ENCODE data around the gene ADAMTS9.

Gene ADAMTS9

GRCh38 chr3:64491843-64492242, 196.0 kb downstream of the ADAMTS9 start:
- TF ChIP-seq TCF12 (IDR thresholded peaks at IDR 0.05; ENCODE audit: low read depth) (no peak), MAX (IDR thresholded peaks at IDR 0.05) (no peak), ZBTB7A (IDR thresholded peaks at IDR 0.05; ENCODE audit: low read depth) (no peak), CEBPB (IDR thresholded peaks at IDR 0.05) (no peak), TEAD4 (IDR thresholded peaks at IDR 0.05) (no peak), CREB1 (IDR thresholded peaks at IDR 0.05; ENCODE audit: low read depth) (no peak), RAD21 (IDR thresholded peaks at IDR 0.05; ENCODE audit: low read depth) (no peak), NFIC (IDR thresholded peaks at IDR 0.05) (no peak), USF1 (IDR thresholded peaks at IDR 0.05) (no peak), TAF1 (IDR thresholded peaks at IDR 0.05; ENCODE audit: low read depth) (no peak), REST (IDR thresholded peaks at IDR 0.05; ENCODE audit: low read depth) (no peak), EGR1 (IDR thresholded peaks at IDR 0.05) (no peak), YY1 (IDR thresholded peaks at IDR 0.05; ENCODE audit: low read depth) (no peak), EP300 (IDR thresholded peaks at IDR 0.05; ENCODE audit: borderline replicate concordance) (no peak), FOXM1 (IDR thresholded peaks at IDR 0.05; ENCODE audit: borderline replicate concordance, low read depth) (no peak)

- no peak for TF ChIP-seq ZBTB7A (IDR thresholded peaks at IDR 0.05; ENCODE audit: low read depth)
These were observed 197.5 kb downstream of the ADAMTS9 start for GRCh38 chr3:64490180-64490724.

GRCh38 chr3:64489361-64490044, 198.3 kb downstream of the ADAMTS9 start:
- TF ChIP-seq FOXM1 (IDR thresholded peaks at IDR 0.05; ENCODE audit: borderline replicate concordance, low read depth) (no peak), USF1 (IDR thresholded peaks at IDR 0.05) (peak; percentile 96), MAX (IDR thresholded peaks at IDR 0.05) (peak; percentile 23; the same call in 1 of the 2 replicates)

GRCh38 chr3:64488939-64489338, 198.9 kb downstream of the ADAMTS9 start:
- TF ChIP-seq CEBPB (IDR thresholded peaks at IDR 0.05): no peak
- TF ChIP-seq EP300 (IDR thresholded peaks at IDR 0.05; ENCODE audit: borderline replicate concordance): no peak
- TF ChIP-seq REST (IDR thresholded peaks at IDR 0.05; ENCODE audit: low read depth): no peak
- no peak for TF ChIP-seq TCF12 (IDR thresholded peaks at IDR 0.05; ENCODE audit: low read depth)
- no peak for TF ChIP-seq NFIC (IDR thresholded peaks at IDR 0.05)
- no peak for TF ChIP-seq EGR1 (IDR thresholded peaks at IDR 0.05)
- TF ChIP-seq TEAD4 (IDR thresholded peaks at IDR 0.05): no peak
- TF ChIP-seq MAX (IDR thresholded peaks at IDR 0.05): no peak
- no peak for TF ChIP-seq CREB1 (IDR thresholded peaks at IDR 0.05; ENCODE audit: low read depth)
- no peak for TF ChIP-seq RAD21 (IDR thresholded peaks at IDR 0.05; ENCODE audit: low read depth)
- TF ChIP-seq TAF1 (IDR thresholded peaks at IDR 0.05; ENCODE audit: low read depth): no peak
- TF ChIP-seq USF1 (IDR thresholded peaks at IDR 0.05): no peak
- no peak for TF ChIP-seq FOXM1 (IDR thresholded peaks at IDR 0.05; ENCODE audit: borderline replicate concordance, low read depth)
- no peak for TF ChIP-seq ZBTB7A (IDR thresholded peaks at IDR 0.05; ENCODE audit: low read depth)
- TF ChIP-seq YY1 (IDR thresholded peaks at IDR 0.05; ENCODE audit: low read depth): no peak

GRCh38 chr3:64484289-64484992, 203.4 kb downstream of the ADAMTS9 start:
- TF ChIP-seq USF1 (IDR thresholded peaks at IDR 0.05) (no peak), RAD21 (IDR thresholded peaks at IDR 0.05; ENCODE audit: low read depth) (peak; percentile 96), YY1 (IDR thresholded peaks at IDR 0.05; ENCODE audit: low read depth) (no peak)

All from Ishikawa (cell line).